NCI-H1105 treated with DMSO at 0.1 percent for 48 hours (cell line): ENCODE measurements around the gene DNASE1.
"Not testable (repeated sequence)": the region's sequence is repeated elsewhere in the genome, so short reads cannot be mapped to it uniquely, and the experiment has no call there.

ENCODE experiments used
- DNase-seq: peaks from one replicate; lab custom pipeline; 2025; lab: John Stamatoyannopoulos, UW

DNASE1 gene

GRCh38 chr16:3641801-3642396 lies 12.6 kb upstream of the DNASE1 start:
- no peak for DNase-seq

GRCh38 chr16:3642397-3643094 lies 11.9 kb upstream of the DNASE1 start:
- DNase-seq: no peak

GRCh38 chr16:3643095-3643730 lies 11.3 kb upstream of the DNASE1 start:
- DNase-seq: no peak

- no peak for DNase-seq
Measured at GRCh38 chr16:3645108-3645503, 9.4 kb upstream of the DNASE1 start.

GRCh38 chr16:3645504-3646347 lies 8.8 kb upstream of the DNASE1 start:
- no peak for DNase-seq

- peak; percentile 51 for DNase-seq
Measured at GRCh38 chr16:3646348-3646920, 8.1 kb upstream of the DNASE1 start.

GRCh38 chr16:3650631-3651265 lies 3.7 kb upstream of the DNASE1 start:
- DNase-seq: no peak

- no peak for DNase-seq
Measured at GRCh38 chr16:3651461-3652372, 2.8 kb upstream of the DNASE1 start.

GRCh38 chr16:3652373-3653195 lies 1.9 kb upstream of the DNASE1 start:
- DNase-seq: no peak

- no peak for DNase-seq
Measured at GRCh38 chr16:3655030-3655395, 522 bp downstream of the DNASE1 start.

GRCh38 chr16:3655396-3656159 lies 1.1 kb downstream of the DNASE1 start:
- no peak for DNase-seq

GRCh38 chr16:3656160-3656490 lies 1.6 kb downstream of the DNASE1 start:
- DNase-seq: not testable (repeated sequence)

GRCh38 chr16:3656491-3657468 lies 2.3 kb downstream of the DNASE1 start:
- no peak for DNase-seq

- no peak for DNase-seq
Measured at GRCh38 chr16:3659251-3659650, 4.8 kb downstream of the DNASE1 start.

- DNase-seq: no peak
Measured at GRCh38 chr16:3661311-3661710, 6.8 kb downstream of the DNASE1 start.

- DNase-seq: no peak
Measured at GRCh38 chr16:3661922-3662321, 7.4 kb downstream of the DNASE1 start.

- DNase-seq: no peak
Measured at GRCh38 chr16:3662601-3663000, 8.1 kb downstream of the DNASE1 start.
